Gastrocnemius medialis (tissue), 4 donors: ENCODE data around the gene ZNF493. TPM values are rescaled to one million over a fixed set of nuclear protein-coding genes. Genes with fewer than 3 reads are reported as not detected.

ENCODE experiments used
- ATAC-seq, 2 donors: fragments of 150-250 bp; one replicate each; pipeline ENCODE4 v1.9.1; 2016
- DNase-seq, 2 donors: peaks; one replicate each; pipeline ENCODE4 v3.0.0-alpha.2; 2019
- H3K27ac ChIP-seq, 4 donors: fragments of 200-600 bp; sonication (generic); 1 replicate in 1 of 4; 2 replicates in 3 of 4; pipeline ENCODE4 v1.5.1; 2016 to 2018; ENCODE audit warnings: mild to moderate bottlenecking in 2 of 4, moderate library complexity in 1 of 4
- H3K27me3 ChIP-seq, 3 donors: fragments of 200-600 bp; sonication (generic) in 2 of 3; 1 replicate in 1 of 3; 2 replicates in 2 of 3; pipeline versions ENCODE4 v1.5.1 to v1.6.0; 2016 to 2019; ENCODE audit warnings: mild to moderate bottlenecking in 1 of 3, moderate library complexity in 1 of 3
- H3K36me3 ChIP-seq, 2 donors: fragments of 200-600 bp; sonication (generic) in 1 of 2; one replicate each; pipeline ENCODE4 v1.5.1; 2017 to 2018
- H3K4me1 ChIP-seq, 2 donors: fragments of 200-600 bp; sonication (generic) in 1 of 2; one replicate each; pipeline ENCODE4 v1.5.1; 2016 to 2017; ENCODE audit warnings: mild to moderate bottlenecking in 2 of 2
- H3K4me3 ChIP-seq, 4 donors: fragments of 200-600 bp; sonication (generic) in 3 of 4; 1 replicate in 1 of 4; 2 replicates in 3 of 4; pipeline ENCODE4 v1.5.1; 2016 to 2019; ENCODE audit warnings: mild to moderate bottlenecking in 2 of 4
- H3K9me3 ChIP-seq, 3 donors: fragments of 200-600 bp; sonication (generic) in 2 of 3; 1 replicate in 1 of 3; 2 replicates in 2 of 3; pipeline ENCODE4 v1.5.1; 2016 to 2019
- CTCF ChIP-seq, 5 experiments: fragments of 450-650 bp in 3 of 5; fragments of 200-600 bp in 2 of 5; sonication (generic) in 2 of 5; IDR thresholded peaks in 4 of 5; conservative IDR thresholded peaks in 1 of 5; 1 replicate in 4 of 5; 2 replicates in 1 of 5; pipeline ENCODE4 v1.5.1; 2016 to 2019; ENCODE audit warnings: antibody characterized with exemption in 5 of 5, mild to moderate bottlenecking in 3 of 5, moderate library complexity in 3 of 5
- POLR2A ChIP-seq, 2 donors: fragments of 450-650 bp; IDR thresholded peaks; one replicate each; pipeline ENCODE4 v1.6.1; 2017; ENCODE audit warnings: antibody characterized with exemption in 2 of 2, mild to moderate bottlenecking in 2 of 2, moderate library complexity in 2 of 2
- in situ Hi-C, 4 donors: fragments of 200-750 bp; cut with MboI; loops; one replicate each; pipeline versions ENCODE4 v1.15.0 to v1.8.0; 2017; ENCODE audit warnings: low sequenced_read_pairs in 4 of 4
- intact Hi-C: fragments of 100-400 bp; cut with DNase I; formaldehyde crosslinking; loops from one replicate; pipeline ENCODE4 v1.15.1; 2023; ENCODE audit warnings: low total_unique reads
- total RNA-seq, 4 donors: library from RNA; depleted of rRNA; stranded (reverse); fragments of >200 nt; gene quantifications; one replicate each; pipeline versions ENCODE4 v1.1.0 to v1.2.3, GENCODE V29; 2016

Gene ZNF493
- total RNA-seq, 4 donors from 2014 or later = 2.2 to 6.5 (median 3.1) TPM

GRCh38 chr19:21440321-21440720 lies 43.4 kb downstream of the ZNF493 start:
- Histone ChIP-seq H3K36me3 (no peaks in the 10 kb centered on the region), H3K4me3 (no peak overlapping the region), H3K4me1 (no peaks in the 10 kb centered on the region), H3K27ac (no peak overlapping the region), H3K9me3 (no peaks in the 10 kb centered on the region), H3K27me3 (no peaks in the 10 kb centered on the region)
- TF ChIP-seq POLR2A (IDR thresholded peaks at IDR 0.05) = no peak
- no peak for TF ChIP-seq CTCF (IDR thresholded peaks at IDR 0.05 in 4 of 5, conservative IDR thresholded peaks at IDR 0.05 in 1 of 5)
- ATAC-seq (no peak), DNase-seq (no peak)
- in situ Hi-C loops = no loop called here
- intact Hi-C loops = no loop called here

GRCh38 chr19:21451187-21451586 lies 54.3 kb downstream of the ZNF493 start:
- Histone ChIP-seq H3K9me3 (peaks cover 0 to 4% (median 0%) of the 10 kb centered on the region in 3 donors), H3K4me3 (no peak overlapping the region), H3K36me3 (no peaks in the 10 kb centered on the region), H3K4me1 (no peaks in the 10 kb centered on the region), H3K27ac (no peak overlapping the region), H3K27me3 (no peaks in the 10 kb centered on the region)
- in situ Hi-C loops = no loop called here
- no peak for ATAC-seq
- no peak for DNase-seq
- intact Hi-C loops = no loop called here
- TF ChIP-seq POLR2A (IDR thresholded peaks at IDR 0.05) (no peak), CTCF (IDR thresholded peaks at IDR 0.05 in 4 of 5, conservative IDR thresholded peaks at IDR 0.05 in 1 of 5) (no peak)

- peaks cover 0 to 4% (median 0%) of the 10 kb centered on the region in 3 donors for H3K9me3 ChIP-seq
- in situ Hi-C loops = no loop called here
Measured at GRCh38 chr19:21454901-21455300, 58.0 kb downstream of the ZNF493 start.

GRCh38 chr19:21460686-21461085 lies 63.8 kb downstream of the ZNF493 start:
- TF ChIP-seq CTCF (IDR thresholded peaks at IDR 0.05 in 4 of 5, conservative IDR thresholded peaks at IDR 0.05 in 1 of 5) (no peak), POLR2A (IDR thresholded peaks at IDR 0.05) (no peak)
- Histone ChIP-seq H3K4me3 (no peak overlapping the region), H3K27ac (no peak overlapping the region), H3K9me3 (no peaks in the 10 kb centered on the region), H3K4me1 (no peaks in the 10 kb centered on the region), H3K36me3 (no peaks in the 10 kb centered on the region), H3K27me3 (peaks cover 0 to 7% (median 0%) of the 10 kb centered on the region in 3 donors)
- in situ Hi-C loops (no loop called here), intact Hi-C loops (no loop called here)
- DNase-seq = no peak
- ATAC-seq = no peak

More at GRCh38 chr19:21454901-21455300, 58.0 kb downstream of the ZNF493 start:
- DNase-seq (no peak), ATAC-seq (no peak)
- Histone ChIP-seq H3K36me3 (no peaks in the 10 kb centered on the region), H3K4me3 (peak overlapping the region in 1 of 4 donors; percentile 13), H3K4me1 (no peaks in the 10 kb centered on the region), H3K27ac (no peak overlapping the region), H3K27me3 (no peaks in the 10 kb centered on the region)
- intact Hi-C loops = no loop called here
- TF ChIP-seq CTCF (IDR thresholded peaks at IDR 0.05 in 4 of 5, conservative IDR thresholded peaks at IDR 0.05 in 1 of 5) (no peak), POLR2A (IDR thresholded peaks at IDR 0.05) (no peak)

GRCh38 chr19:21462540-21462939 lies 65.6 kb downstream of the ZNF493 start:
- no peaks in the 10 kb centered on the region for H3K9me3 ChIP-seq
- H3K36me3 ChIP-seq = no peaks in the 10 kb centered on the region
- TF ChIP-seq POLR2A (IDR thresholded peaks at IDR 0.05) (no peak), CTCF (IDR thresholded peaks at IDR 0.05 in 4 of 5, conservative IDR thresholded peaks at IDR 0.05 in 1 of 5) (no peak)
- no peak overlapping the region for H3K27ac ChIP-seq
- ATAC-seq = no peak
- no peak overlapping the region for H3K4me3 ChIP-seq
- peaks cover 0 to 7% (median 0%) of the 10 kb centered on the region in 3 donors for H3K27me3 ChIP-seq
- intact Hi-C loops = no loop called here
- H3K4me1 ChIP-seq = no peaks in the 10 kb centered on the region
- DNase-seq = no peak
- in situ Hi-C loops = no loop called here
